Measurements from ENCODE around the gene UBA1. TPM values are rescaled to one million over a fixed set of nuclear protein-coding genes. Genes with fewer than 3 reads are reported as not detected.

The UBA1 gene
- total and polyA plus RNA-seq, 2 of the 13 experiments (the other 11 are each of a cell fraction or from before 2014, with no cell fraction given), result 93.3 to 129 TPM

GRCh38 chrX:47193475-47194193 is at the start of gene UBA1 (continued):
- TF ChIP-seq ZBTB1 (CRISPR knock-in tag; IDR thresholded peaks at IDR 0.05; ENCODE audit: borderline replicate concordance) (no peak), ZNF101 (CRISPR knock-in tag; IDR thresholded peaks at IDR 0.05; ENCODE audit: borderline replicate concordance, low read depth) (no peak), MEIS2 (CRISPR knock-in tag; IDR thresholded peaks at IDR 0.05) (no peak), HOXA7 (CRISPR knock-in tag; IDR thresholded peaks at IDR 0.05) (no peak), XRCC5 (optimal IDR thresholded peaks at IDR 0.05; ENCODE audit: low read length) (no peak), AKAP8 (CRISPR knock-in tag; IDR thresholded peaks at IDR 0.05) (no peak), ARHGAP35 (CRISPR knock-in tag; IDR thresholded peaks at IDR 0.05; ENCODE audit: borderline replicate concordance) (no peak), NCOR1 (IDR thresholded peaks at IDR 0.05; ENCODE audit: borderline replicate concordance, low read length) (no peak), KLF6 (CRISPR knock-in tag; IDR thresholded peaks at IDR 0.05) (0 out of 2 replicates have a peak, but pooled peaks have one; percentile 48), TGIF2 (CRISPR knock-in tag; IDR thresholded peaks at IDR 0.05) (no peak), HNRNPUL1 (IDR thresholded peaks at IDR 0.05; ENCODE audit: low read depth, low read length) (no peak), CEBPB (IDR thresholded peaks at IDR 0.05; ENCODE audit: borderline replicate concordance, low read depth, low read length) (no peak), ZNF367 (CRISPR knock-in tag; IDR thresholded peaks at IDR 0.05; ENCODE audit: borderline replicate concordance) (no peak), ZFP36L2 (CRISPR knock-in tag; IDR thresholded peaks at IDR 0.05) (no peak), TBP (CRISPR knock-in tag; IDR thresholded peaks at IDR 0.05) (no peak), NFRKB (IDR thresholded peaks at IDR 0.05) (0 out of 2 replicates have a peak, but pooled peaks have one; percentile 21), CREM (IDR thresholded peaks at IDR 0.05) (no peak), CREM (CRISPR knock-in tag; IDR thresholded peaks at IDR 0.05) (no peak), LRRFIP1 (CRISPR knock-in tag; conservative IDR thresholded peaks at IDR 0.05) (no peak), THAP11 (CRISPR knock-in tag; IDR thresholded peaks at IDR 0.05) (peak; percentile 70), RFX3 (CRISPR knock-in tag; IDR thresholded peaks at IDR 0.05) (no peak), ZNF563 (CRISPR knock-in tag; IDR thresholded peaks at IDR 0.05) (no peak), DRAP1 (CRISPR knock-in tag; IDR thresholded peaks at IDR 0.05) (peak; percentile 86), PAXIP1 (CRISPR knock-in tag; conservative IDR thresholded peaks at IDR 0.05) (peak; percentile 22; the same call in 1 of the 2 replicates), SP140L (CRISPR knock-in tag; IDR thresholded peaks at IDR 0.05; ENCODE audit: borderline replicate concordance) (no peak), DDIT3 (CRISPR knock-in tag; IDR thresholded peaks at IDR 0.05) (no peak)
